ACC112 (cell line): Measurements from ENCODE around the gene TPRX2.
"Not testable (repeated sequence)": the region's sequence is repeated elsewhere in the genome, so short reads cannot be mapped to it uniquely, and the experiment has no call there.

Experiments
- H2AFZ ChIP-seq: fragments of 200-600 bp; sonication (generic); one replicate; pipeline ENCODE4 v1.6.0; 2017; ENCODE audit warnings: antibody characterized with exemption, low read length; ENCODE audit not compliant: unreplicated experiment
- H3K27ac ChIP-seq: fragments of 200-600 bp; sonication (generic); 2 replicates; pipeline ENCODE4 v1.5.1; 2014; ENCODE audit warnings: low read depth, mild to moderate bottlenecking, antibody characterized with exemption, low read length, moderate library complexity
- H3K27me3 ChIP-seq: fragments of 200-600 bp; sonication (generic); 2 replicates; pipeline ENCODE4 v1.6.1; 2014; ENCODE audit warnings: mild to moderate bottlenecking, antibody characterized with exemption, low read length, moderate library complexity, mixed read lengths; ENCODE audit not compliant: insufficient read depth
- H3K36me3 ChIP-seq: fragments of 200-600 bp; sonication (generic); 2 replicates; pipeline ENCODE4 v1.6.1; 2016; ENCODE audit warnings: mild to moderate bottlenecking, antibody characterized with exemption, low read length, moderate library complexity, mixed read lengths; ENCODE audit not compliant: insufficient read depth
- H3K4me1 ChIP-seq: fragments of 200-600 bp; sonication (generic); one replicate; pipeline ENCODE4 v1.6.1; 2016; ENCODE audit warnings: low read length, mixed read lengths; ENCODE audit not compliant: insufficient read depth, unreplicated experiment, control insufficient read depth
- H3K4me3 ChIP-seq: fragments of 200-600 bp; sonication (generic); 2 replicates; pipeline ENCODE4 v1.5.1; 2014; ENCODE audit warnings: mild to moderate bottlenecking, low read depth, low read length
- H3K79me2 ChIP-seq: fragments of 200-600 bp; sonication (generic); one replicate; pipeline ENCODE4 v1.6.0; 2016; ENCODE audit warnings: low read length; ENCODE audit not compliant: control insufficient read depth, unreplicated experiment, insufficient read depth

TPRX2 gene

DNA sequence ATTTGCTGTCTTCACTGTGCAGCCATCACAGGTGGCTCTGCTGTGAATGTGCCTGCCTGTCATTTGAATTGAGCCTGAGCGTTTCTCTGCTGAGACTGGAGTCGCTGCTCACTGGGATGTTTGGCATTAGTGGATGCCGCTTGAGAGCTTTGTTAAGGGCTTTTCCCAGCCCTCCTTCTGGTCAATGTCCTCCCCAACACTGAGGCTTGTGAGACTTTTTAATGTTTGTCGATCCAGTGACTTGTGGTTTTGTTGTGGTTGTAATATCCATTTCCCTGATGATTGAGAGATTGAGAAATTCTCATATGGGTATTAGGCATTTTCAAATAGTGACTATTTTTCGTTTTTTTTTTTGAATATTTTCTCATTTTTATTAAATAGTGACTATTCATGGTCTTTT, 2.6 kb downstream of the TPRX2 start:
- H3K4me1 ChIP-seq = no peaks in the 10 kb centered on the region
- H3K4me3 ChIP-seq = no peak overlapping the region
- no peaks in the 10 kb centered on the region for H3K36me3 ChIP-seq
- no peak overlapping the region for H3K27ac ChIP-seq
- H2AFZ ChIP-seq = no peak overlapping the region
- no peaks in the 10 kb centered on the region for H3K27me3 ChIP-seq
- no peaks in the 10 kb centered on the region for H3K79me2 ChIP-seq

DNA sequence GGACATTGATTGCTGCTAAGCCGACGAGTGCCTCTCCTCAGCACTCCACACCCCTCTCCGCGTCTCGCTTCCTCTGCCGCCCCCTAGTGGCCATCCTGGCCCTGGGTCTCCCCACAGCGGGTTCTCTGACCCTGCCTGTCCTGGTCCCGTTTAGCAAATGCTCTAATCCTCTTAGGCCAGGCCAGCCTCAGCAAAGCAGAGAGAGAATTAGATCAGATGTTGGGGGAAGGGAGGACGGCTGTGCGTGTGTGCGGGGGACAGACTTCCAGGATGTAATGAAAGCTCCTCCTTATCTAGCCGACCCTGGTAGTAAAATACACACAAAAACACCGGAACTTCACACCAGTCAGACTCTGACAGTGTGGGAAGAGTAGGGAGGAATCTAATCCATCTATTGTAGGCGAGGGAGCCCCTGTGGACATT, 4.5 kb downstream of the TPRX2 start:
- H3K4me1 ChIP-seq = no peaks in the 10 kb centered on the region
- no peaks in the 10 kb centered on the region for H3K27me3 ChIP-seq
- no peak overlapping the region for H2AFZ ChIP-seq
- H3K27ac ChIP-seq = no peak overlapping the region
- no peaks in the 10 kb centered on the region for H3K36me3 ChIP-seq
- H3K4me3 ChIP-seq = no peak overlapping the region
- no peaks in the 10 kb centered on the region for H3K79me2 ChIP-seq

DNA sequence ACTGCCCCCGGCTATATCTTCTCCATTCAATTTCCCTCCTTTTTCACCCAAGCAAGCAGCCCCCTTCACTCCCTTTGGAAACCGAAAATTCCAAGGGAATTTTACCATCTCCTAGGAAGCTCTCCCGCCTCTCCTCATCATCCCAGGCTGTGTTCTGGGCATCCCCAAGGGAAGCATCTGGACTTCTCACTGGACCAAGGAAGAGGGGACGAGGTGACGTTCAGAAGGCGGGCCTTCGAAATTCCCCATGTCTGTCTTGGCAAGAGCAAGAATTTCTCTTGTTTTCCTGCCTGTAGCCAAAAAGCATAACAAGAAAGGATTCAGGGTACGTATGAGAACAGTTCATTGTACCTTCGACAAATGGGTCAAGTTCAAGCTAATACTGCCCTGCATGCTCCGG, 6.1 kb downstream of the TPRX2 start:
- no peak overlapping the region for H2AFZ ChIP-seq
- H3K4me3 ChIP-seq = no peak overlapping the region
- H3K4me1 ChIP-seq = no peaks in the 10 kb centered on the region
- H3K36me3 ChIP-seq = no peaks in the 10 kb centered on the region
- no peak overlapping the region for H3K27ac ChIP-seq
- H3K27me3 ChIP-seq = no peaks in the 10 kb centered on the region
- no peaks in the 10 kb centered on the region for H3K79me2 ChIP-seq

DNA sequence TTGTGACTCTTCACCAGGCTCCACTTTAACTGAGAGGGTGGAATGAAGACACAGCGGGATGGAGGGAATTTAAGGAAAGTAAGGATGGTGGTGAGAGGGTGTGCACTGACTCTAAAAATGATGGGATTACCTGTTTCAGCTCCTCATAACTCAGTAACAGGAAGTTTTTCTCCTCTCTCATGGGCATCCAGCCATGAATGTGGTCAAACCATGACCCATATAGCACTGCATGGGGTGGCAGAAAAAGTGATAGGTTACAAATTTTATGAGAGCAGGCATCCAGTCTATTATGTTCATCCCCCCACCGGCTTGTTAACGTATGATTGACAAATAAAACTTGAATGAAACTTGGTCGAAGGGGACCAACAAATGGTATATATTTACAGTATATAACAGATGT, 19.9 kb downstream of the TPRX2 start:
- Histone ChIP-seq H3K27me3 (0 out of 2 replicates have a peak, but pooled peaks cover 16% of the 10 kb centered on the region), H3K4me3 (no peak overlapping the region), H3K79me2 (no peaks in the 10 kb centered on the region), H2AFZ (no peak overlapping the region), H3K27ac (no peak overlapping the region), H3K4me1 (no peaks in the 10 kb centered on the region), H3K36me3 (no peaks in the 10 kb centered on the region)

DNA sequence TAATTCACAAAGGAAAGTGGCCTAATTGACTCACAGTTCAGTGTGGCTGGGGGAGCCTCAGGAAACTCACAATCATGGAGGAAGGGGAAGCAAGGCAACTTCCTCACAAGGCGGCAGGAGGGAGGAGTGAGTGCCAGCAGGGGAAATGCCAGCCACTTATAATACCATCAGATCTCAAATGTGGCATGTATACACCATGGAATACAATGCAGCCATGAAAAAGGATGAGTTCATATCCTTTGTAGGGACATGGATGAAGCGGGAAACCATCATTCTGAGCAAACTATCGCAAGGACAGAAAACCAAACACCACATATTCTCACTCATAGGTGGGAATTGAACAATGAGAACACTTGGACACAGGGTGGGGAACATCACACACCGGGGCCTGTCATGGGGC, 20.4 kb downstream of the TPRX2 start:
- H3K36me3 ChIP-seq, H3K79me2 ChIP-seq, H3K27ac ChIP-seq, H3K4me1 ChIP-seq, H2AFZ ChIP-seq, H3K4me3 ChIP-seq: not testable (repeated sequence)
- 0 out of 2 replicates have a peak, but pooled peaks cover 16% of the 10 kb centered on the region for H3K27me3 ChIP-seq

DNA sequence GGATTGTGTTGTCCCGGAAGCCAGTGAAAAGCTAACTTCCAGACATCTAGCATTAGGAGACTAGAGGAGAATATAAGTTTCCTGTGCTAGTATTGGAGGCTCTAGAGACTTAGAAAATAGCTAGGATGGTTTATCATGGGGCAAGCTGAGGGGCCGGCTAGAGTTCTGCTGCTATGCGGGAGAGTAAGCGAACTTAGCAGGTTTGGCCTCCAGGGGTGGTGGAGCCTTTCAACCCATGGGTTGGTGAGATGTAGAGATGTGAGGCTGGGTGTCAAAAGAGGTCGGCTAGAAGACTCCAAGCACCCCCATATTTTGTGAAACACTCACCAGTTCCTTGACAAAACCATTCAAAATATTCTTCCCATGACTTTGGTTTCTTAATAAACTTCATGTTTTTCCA, 22.7 kb downstream of the TPRX2 start:
- Histone ChIP-seq H2AFZ (no peak overlapping the region), H3K36me3 (no peaks in the 10 kb centered on the region), H3K27ac (no peak overlapping the region), H3K4me3 (no peak overlapping the region), H3K27me3 (peaks cover 22% of the 10 kb centered on the region), H3K79me2 (no peaks in the 10 kb centered on the region), H3K4me1 (no peaks in the 10 kb centered on the region)

DNA sequence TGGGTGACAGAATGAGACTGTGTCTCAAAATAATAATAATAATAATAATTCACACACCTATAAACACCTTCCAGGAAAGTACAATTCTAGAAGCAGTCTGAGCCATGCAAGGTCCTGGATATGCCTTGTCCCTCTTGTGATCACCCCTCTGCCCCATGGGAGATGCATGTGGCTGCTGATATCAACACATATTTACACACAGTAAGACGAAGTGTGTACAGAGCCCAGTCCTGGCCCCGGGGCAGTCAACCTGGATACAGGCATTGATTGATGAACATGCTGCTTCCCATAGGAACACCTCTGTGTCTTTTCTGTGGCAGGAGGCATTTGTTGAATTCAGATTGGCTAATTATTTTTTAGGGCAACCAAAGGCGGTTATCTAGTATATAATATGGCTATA, 23.9 kb downstream of the TPRX2 start:
- no peak overlapping the region for H3K27ac ChIP-seq
- H3K36me3 ChIP-seq = no peaks in the 10 kb centered on the region
- no peak overlapping the region for H2AFZ ChIP-seq
- no peaks in the 10 kb centered on the region for H3K4me1 ChIP-seq
- peaks cover 22% of the 10 kb centered on the region for H3K27me3 ChIP-seq
- H3K79me2 ChIP-seq = no peaks in the 10 kb centered on the region
- no peak overlapping the region for H3K4me3 ChIP-seq

DNA sequence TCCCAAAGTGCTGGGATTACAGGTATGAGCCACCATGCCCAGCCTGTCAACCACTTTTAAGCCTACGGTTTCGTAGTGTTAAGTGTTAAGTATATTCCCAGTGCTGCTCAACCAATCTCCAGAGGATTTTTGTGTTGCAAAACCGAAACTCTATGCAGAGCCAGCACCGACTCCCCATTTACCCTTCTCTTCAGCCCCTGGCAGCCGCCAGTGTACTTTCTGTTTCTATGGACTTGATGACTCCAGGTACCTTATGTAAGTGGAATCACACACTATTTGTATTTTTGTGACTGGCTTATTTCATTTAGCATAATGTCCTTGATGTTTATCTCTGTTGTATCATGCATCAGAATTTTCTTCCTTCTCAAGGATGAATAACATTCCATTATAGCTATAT, 26.0 kb downstream of the TPRX2 start:
- peaks cover 22% of the 10 kb centered on the region for H3K27me3 ChIP-seq
- H3K4me1 ChIP-seq = no peaks in the 10 kb centered on the region
- H3K4me3 ChIP-seq = no peak overlapping the region
- H2AFZ ChIP-seq = no peak overlapping the region
- H3K27ac ChIP-seq = no peak overlapping the region
- no peaks in the 10 kb centered on the region for H3K36me3 ChIP-seq
- H3K79me2 ChIP-seq = no peaks in the 10 kb centered on the region

DNA sequence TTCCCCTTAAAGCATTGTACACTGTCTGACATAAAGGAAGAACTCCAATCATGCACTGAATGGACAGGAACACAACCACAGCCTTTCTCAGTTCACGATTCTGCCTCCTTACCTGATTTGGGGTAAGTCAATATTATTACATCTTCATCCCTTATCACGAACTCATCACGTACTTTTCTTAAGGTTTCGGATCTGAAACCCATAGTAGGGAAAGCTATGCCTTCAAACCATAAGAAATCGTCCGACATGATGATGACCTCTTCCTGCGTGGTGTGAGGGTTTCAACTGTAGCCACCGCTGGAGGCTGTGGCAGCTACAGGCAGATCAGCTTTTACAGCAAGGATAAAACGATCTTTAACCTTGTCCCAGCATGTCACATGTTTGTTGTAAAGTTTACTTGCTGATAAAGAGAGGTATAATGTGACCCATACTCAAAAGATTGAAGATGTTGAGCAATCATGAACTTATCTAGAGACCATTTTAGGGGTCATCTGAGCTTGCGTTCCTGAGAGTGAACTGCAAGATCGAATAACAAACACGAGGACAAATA, 27.1 kb downstream of the TPRX2 start, which contains the start of gene SULT2A1:
TSS of gene SULT2A1 (minus strand) at position 306 of the 550 bp plus-strand sequence. CDS start at position 248, 58 bp downstream.
- Histone ChIP-seq H2AFZ (no peak within 1 kb of the TSS), H3K4me3 (no peak within 1 kb of the TSS), H3K27me3 (peaks cover 22% of the 10 kb centered on the region), H3K4me1 (no peaks in the 10 kb centered on the region), H3K36me3 (no peaks in the 10 kb centered on the region), H3K27ac (no peak within 1 kb of the TSS), H3K79me2 (no peaks in the 10 kb centered on the region)

DNA sequence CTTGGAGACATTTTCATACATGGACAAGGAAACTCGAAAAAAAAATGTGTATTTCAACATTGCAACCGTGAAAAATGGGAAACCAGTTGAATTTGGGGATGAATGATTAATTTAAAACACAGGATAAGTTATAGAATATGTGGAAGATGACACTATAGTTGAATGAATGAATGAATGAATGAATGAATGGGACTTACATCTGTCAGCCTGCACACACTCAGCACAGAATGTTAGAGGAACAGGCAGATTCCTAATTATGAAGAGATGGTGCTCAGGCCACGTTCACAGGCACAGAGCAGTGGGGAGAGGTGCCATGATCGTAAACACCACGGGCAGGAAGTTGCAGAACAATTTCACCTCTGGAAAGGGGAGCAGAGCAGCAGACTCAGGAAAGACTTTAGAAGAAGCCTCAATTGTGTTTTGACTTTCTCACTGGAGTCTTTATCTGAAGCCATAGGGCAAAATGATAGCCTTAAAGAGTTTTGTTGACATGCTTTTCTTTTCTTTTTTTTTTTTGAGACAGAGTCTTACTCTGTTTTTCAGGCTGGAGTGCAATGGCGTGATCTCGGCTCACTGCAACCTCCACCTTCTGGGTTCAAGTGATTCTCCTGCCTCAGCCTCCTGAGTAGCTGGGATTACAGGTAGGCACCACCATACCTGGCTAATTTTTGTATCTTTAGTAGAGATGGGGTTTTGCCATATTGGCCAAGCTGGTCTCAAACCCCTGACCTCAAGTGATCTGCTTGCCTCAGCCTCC, 32.0 kb downstream of the TPRX2 start:
- peaks cover 4% of the 10 kb centered on the region for H3K27me3 ChIP-seq
- no peak overlapping the region for H3K4me3 ChIP-seq
- H3K36me3 ChIP-seq = no peaks in the 10 kb centered on the region
- no peaks in the 10 kb centered on the region for H3K4me1 ChIP-seq
- H3K27ac ChIP-seq = no peak overlapping the region
- H2AFZ ChIP-seq = no peak overlapping the region
- H3K79me2 ChIP-seq = no peaks in the 10 kb centered on the region

DNA sequence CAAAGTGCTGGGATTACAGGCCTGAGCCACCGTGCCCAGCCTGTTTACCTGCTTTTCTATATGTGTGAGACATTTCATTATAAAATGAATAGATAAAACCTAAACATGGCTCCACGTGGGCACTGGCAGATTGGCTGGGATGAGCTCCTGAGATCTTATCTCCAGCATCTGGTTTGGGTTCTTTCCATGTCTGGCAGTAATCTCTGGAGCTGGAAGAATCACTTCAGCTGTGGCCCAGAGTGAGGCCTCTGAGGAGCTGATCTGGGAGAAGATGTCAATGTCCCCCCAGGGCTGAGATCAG, 32.5 kb downstream of the TPRX2 start:
- H2AFZ ChIP-seq = no peak overlapping the region
- no peak overlapping the region for H3K27ac ChIP-seq

More for the DNA sequence above, 32.5 kb downstream of the TPRX2 start:
- Histone ChIP-seq H3K79me2 (no peaks in the 10 kb centered on the region), H3K36me3 (no peaks in the 10 kb centered on the region), H3K4me1 (no peaks in the 10 kb centered on the region), H3K4me3 (no peak overlapping the region), H3K27me3 (no peaks in the 10 kb centered on the region)
